Heart left ventricle (tissue), 13 donors: Measurements from ENCODE around the gene C2orf78.

ENCODE experiments used
- CTCF ChIP-seq, 12 donors: fragments of 200-600 bp; sonication (generic) in 4 of 12; IDR thresholded peaks; one replicate each; pipeline versions ENCODE4 v1.5.0 to v1.8.0; 2018 to 2022; ENCODE audit warnings: antibody characterized with exemption in 12 of 12, mild to moderate bottlenecking in 5 of 12
- POLR2A ChIP-seq, 2 donors: fragments of 450-650 bp; IDR thresholded peaks; one replicate each; pipeline ENCODE4 v1.6.1; 2017; ENCODE audit warnings: antibody characterized with exemption in 2 of 2, mild to moderate bottlenecking in 2 of 2, moderate library complexity in 2 of 2
- donor health status: ischemic (EF 13 %, LVEDD 7.1; RV severe dilation, severe dysfunction).
- donor health status: DM: no; HTN: yes; CAD: no.
- donor health status: DM: no; HTN: no; CAD: no.
- donor health status: ischemic (EF 25% LVEDD 6.9; RV normal size, moderate dysfunction).
- donor health status: ischemic (EF 25% LVEDD 5.7; RV mildly dilated, moderate dysfunction).
- donor health status: ischemic (EF 35%, LVEDD 5.7; RV mildly dilated, moderate dysfunction).
- donor health status: nonischemic (EF 11% LVEDD 7.7; RV severe dilation, severe dysfunction).
- donor health status: DM: yes; HTN: yes; CAD: no.
- donor health status: PGD.
- donor health status: ischemic (EF 29% LVEDD 5.4; RV normal size, mild dysfunction).
- donor health status: nonischemic (EF 23%, LVEDD 6.1; RV moderate dilation, normal function).

GRCh38 chr2:73827018-73827417 lies 43.0 kb downstream of the C2orf78 start:
- TF ChIP-seq CTCF (IDR thresholded peaks at IDR 0.05) = peak in 5 of 12 donors; percentile 7 to 20 (median 9)
- TF ChIP-seq POLR2A (IDR thresholded peaks at IDR 0.05) = no peak
